ENCODE results near the gene SUGP1.
A peak's percentile ranks its signal among the peaks of the same experiment; 100 is the strongest.

SUGP1 gene

GRCh38 chr19:19334989-19335344 is 14.7 kb upstream of the SUGP1 start:
- H3K4me3 ChIP-seq (ENCODE audit: low read depth, low read length), result no peak overlapping the region
- TF ChIP-seq CTCF (IDR thresholded peaks at IDR 0.05; ENCODE audit: borderline replicate concordance, insufficient read depth, low read depth, low read length), result no peak

- H3K4me3 ChIP-seq (ENCODE audit: low read depth, low read length), result no peak overlapping the region
- no peak for TF ChIP-seq CTCF (IDR thresholded peaks at IDR 0.05; ENCODE audit: borderline replicate concordance, insufficient read depth, low read depth, low read length)
These were observed 14.0 kb upstream of the SUGP1 start for GRCh38 chr19:19334063-19334988.

- no peak overlapping the region for H3K4me3 ChIP-seq (ENCODE audit: low read depth, low read length)
- TF ChIP-seq CTCF (IDR thresholded peaks at IDR 0.05; ENCODE audit: borderline replicate concordance, insufficient read depth, low read depth, low read length), result no peak
These were observed 8.8 kb upstream of the SUGP1 start for GRCh38 chr19:19329126-19329525.

- no peak overlapping the region for H3K4me3 ChIP-seq (ENCODE audit: low read depth, low read length)
- TF ChIP-seq CTCF (IDR thresholded peaks at IDR 0.05; ENCODE audit: borderline replicate concordance, insufficient read depth, low read depth, low read length), result no peak
These were observed 7.4 kb upstream of the SUGP1 start for GRCh38 chr19:19327672-19328071.

- no peak for TF ChIP-seq CTCF (IDR thresholded peaks at IDR 0.05; ENCODE audit: borderline replicate concordance, insufficient read depth, low read depth, low read length)
- no peak overlapping the region for H3K4me3 ChIP-seq (ENCODE audit: low read depth, low read length)
These were observed 3.9 kb upstream of the SUGP1 start for GRCh38 chr19:19324059-19324770.

- no peak for TF ChIP-seq CTCF (IDR thresholded peaks at IDR 0.05; ENCODE audit: borderline replicate concordance, insufficient read depth, low read depth, low read length)
- peak overlapping the region; percentile 78 for H3K4me3 ChIP-seq (ENCODE audit: low read depth, low read length)
These were observed 850 bp upstream of the SUGP1 start for GRCh38 chr19:19321141-19321577.
